ENCODE data around the gene CLEC11A. TPM values are rescaled to one million over a fixed set of nuclear protein-coding genes. Genes with fewer than 3 reads are reported as not detected.

The CLEC11A gene
- total RNA-seq = 0.40 and 2.6 TPM in 2 replicates

- peak in 1 of 2 donors; percentile 40 for DNase-seq (ENCODE audit: low read depth in 2 of 2)
Observed at GRCh38 chr19:50723069-50723468, at the start of gene CLEC11A. Gene CLEC11A, plus strand, starts transcription at chr19:50723364. Its CDS starts 162 bp downstream, at chr19:50723526.

GRCh38 chr19:50676625-50677197 lies 46.5 kb upstream of the CLEC11A start:
- DNase-seq (ENCODE audit: low read depth in 2 of 2) = no peak

- DNase-seq (ENCODE audit: low read depth in 2 of 2) = no peak
Observed at GRCh38 chr19:50677636-50678035, 45.5 kb upstream of the CLEC11A start.

- no peak for DNase-seq (ENCODE audit: low read depth in 2 of 2)
Observed at GRCh38 chr19:50678323-50678722, 44.8 kb upstream of the CLEC11A start.

GRCh38 chr19:50679177-50680125 lies 43.7 kb upstream of the CLEC11A start:
- DNase-seq (ENCODE audit: low read depth in 2 of 2) = peak; percentile 82 to 87

- no peak for DNase-seq (ENCODE audit: low read depth in 2 of 2)
Observed at GRCh38 chr19:50686310-50687032, 36.7 kb upstream of the CLEC11A start.

GRCh38 chr19:50688766-50689165 lies 34.4 kb upstream of the CLEC11A start:
- no peak for DNase-seq (ENCODE audit: low read depth in 2 of 2)

GRCh38 chr19:50690439-50690838 lies 32.7 kb upstream of the CLEC11A start:
- DNase-seq (ENCODE audit: low read depth in 2 of 2) = no peak

- no peak for DNase-seq (ENCODE audit: low read depth in 2 of 2)
Observed at GRCh38 chr19:50693064-50693975, 29.8 kb upstream of the CLEC11A start.

GRCh38 chr19:50694815-50695145 lies 28.4 kb upstream of the CLEC11A start:
- no peak for DNase-seq (ENCODE audit: low read depth in 2 of 2)

- DNase-seq (ENCODE audit: low read depth in 2 of 2) = peak; percentile 23 to 40
Observed at GRCh38 chr19:50695251-50696093, 27.7 kb upstream of the CLEC11A start.

GRCh38 chr19:50696094-50696483 lies 27.1 kb upstream of the CLEC11A start:
- DNase-seq (ENCODE audit: low read depth in 2 of 2) = no peak

GRCh38 chr19:50697414-50698124 lies 25.6 kb upstream of the CLEC11A start:
- no peak for DNase-seq (ENCODE audit: low read depth in 2 of 2)

GRCh38 chr19:50701367-50701985 lies 21.7 kb upstream of the CLEC11A start:
- DNase-seq (ENCODE audit: low read depth in 2 of 2) = no peak

- DNase-seq (ENCODE audit: low read depth in 2 of 2) = no peak
Observed at GRCh38 chr19:50702158-50702870, 20.9 kb upstream of the CLEC11A start.

- peak; percentile 42 to 74 for DNase-seq (ENCODE audit: low read depth in 2 of 2)
Observed at GRCh38 chr19:50702871-50703829, 20.0 kb upstream of the CLEC11A start.

Measured in lung microvascular endothelial cell (primary cell).